Measurements from ENCODE around the gene CD200R1L.

- TF ChIP-seq POLR2AphosphoS5 (IDR thresholded peaks at IDR 0.05): no peak
- TF ChIP-seq CTCF (IDR thresholded peaks at IDR 0.05): no peak
Measured at GRCh38 chr3:112848196-112848595, 1.5 kb upstream of the CD200R1L start.
